ENCODE data around the gene SLC24A3. TPM values are rescaled to one million over a fixed set of nuclear protein-coding genes. Genes with fewer than 3 reads are reported as not detected.

Gene SLC24A3
- total RNA-seq, 1 donor from 2014 or later = not detected

GRCh38 chr20:19465536-19465935 lies 253.1 kb downstream of the SLC24A3 start:
- DNase-seq = no peak
- Mint-ChIP-seq H3K27ac (no peak overlapping the region), H3K9me3 (no peaks in the 10 kb centered on the region), H3K36me3 (ENCODE audit: low read depth) (no peaks in the 10 kb centered on the region), H3K4me3 (no peak overlapping the region), H3K4me1 (no peaks in the 10 kb centered on the region), H3K27me3 (peaks cover 3% of the 10 kb centered on the region)
- ChIA-PET POLR2A (no interaction called here), CTCF (no interaction called here)
- no peak for TF ChIP-seq CTCF (IDR thresholded peaks at IDR 0.05)
- ATAC-seq (ENCODE audit: low read depth) = no peak
- intact Hi-C loops (cut with micrococcal nuclease) = no loop called here

GRCh38 chr20:19466206-19466928 lies 253.9 kb downstream of the SLC24A3 start:
- Mint-ChIP-seq H3K27ac (no peak overlapping the region), H3K9me3 (no peaks in the 10 kb centered on the region), H3K36me3 (ENCODE audit: low read depth) (no peaks in the 10 kb centered on the region), H3K4me1 (no peaks in the 10 kb centered on the region), H3K27me3 (peaks cover 3% of the 10 kb centered on the region), H3K4me3 (no peak overlapping the region)
- intact Hi-C loops (cut with micrococcal nuclease) = no loop called here
- DNase-seq = no peak
- no peak for ATAC-seq (ENCODE audit: low read depth)
- TF ChIP-seq CTCF (IDR thresholded peaks at IDR 0.05) = no peak
- ChIA-PET CTCF (no interaction called here), POLR2A (no interaction called here)

- Mint-ChIP-seq H3K27me3 (no peaks in the 10 kb centered on the region), H3K4me1 (no peaks in the 10 kb centered on the region), H3K9me3 (no peaks in the 10 kb centered on the region), H3K27ac (no peak overlapping the region), H3K4me3 (no peak overlapping the region), H3K36me3 (ENCODE audit: low read depth) (no peaks in the 10 kb centered on the region)
- DNase-seq (no peak), ATAC-seq (ENCODE audit: low read depth) (no peak)
- no peak for TF ChIP-seq CTCF (IDR thresholded peaks at IDR 0.05)
- ChIA-PET POLR2A (no interaction called here), CTCF (no interaction called here)
- intact Hi-C loops (cut with micrococcal nuclease) = no loop called here
Observed at GRCh38 chr20:19473216-19473921, 260.9 kb downstream of the SLC24A3 start.

GRCh38 chr20:19473922-19474286 lies 261.5 kb downstream of the SLC24A3 start:
- Mint-ChIP-seq H3K4me3 (no peak overlapping the region), H3K27ac (no peak overlapping the region), H3K4me1 (no peaks in the 10 kb centered on the region), H3K36me3 (ENCODE audit: low read depth) (no peaks in the 10 kb centered on the region), H3K9me3 (no peaks in the 10 kb centered on the region), H3K27me3 (no peaks in the 10 kb centered on the region)
- intact Hi-C loops (cut with micrococcal nuclease) = no loop called here
- ChIA-PET CTCF (no interaction called here), POLR2A (no interaction called here)
- no peak for TF ChIP-seq CTCF (IDR thresholded peaks at IDR 0.05)
- ATAC-seq (ENCODE audit: low read depth) (no peak), DNase-seq (no peak)

- intact Hi-C loops (cut with micrococcal nuclease) = no loop called here
- H3K4me1 Mint-ChIP-seq = no peaks in the 10 kb centered on the region
- H3K36me3 Mint-ChIP-seq (ENCODE audit: low read depth) = no peaks in the 10 kb centered on the region
- no peak overlapping the region for H3K4me3 Mint-ChIP-seq
- no peaks in the 10 kb centered on the region for H3K9me3 Mint-ChIP-seq
- ATAC-seq (ENCODE audit: low read depth) (no peak), DNase-seq (no peak)
- POLR2A ChIA-PET = no interaction called here
- TF ChIP-seq CTCF (IDR thresholded peaks at IDR 0.05) = no peak
- H3K27ac Mint-ChIP-seq = no peak overlapping the region
- CTCF ChIA-PET = no interaction called here
- peaks cover 2% of the 10 kb centered on the region for H3K27me3 Mint-ChIP-seq
Observed at GRCh38 chr20:19478320-19478895, 266.0 kb downstream of the SLC24A3 start.
